NCI-H82 treated with DMSO at 0.1 percent for 48 hours (cell line): ENCODE data around the gene RAD18.

Source experiments
- DNase-seq: peaks from one replicate; lab custom pipeline; 2025; ENCODE audit not compliant: unreplicated experiment; lab: John Stamatoyannopoulos, UW

Gene RAD18

GRCh38 chr3:8838234-8838633 lies 125.0 kb downstream of the RAD18 start:
- DNase-seq = no peak

GRCh38 chr3:8837162-8837561 lies 126.1 kb downstream of the RAD18 start:
- no peak for DNase-seq

- DNase-seq = no peak
These were observed 127.2 kb downstream of the RAD18 start for GRCh38 chr3:8836096-8836495.

- no peak for DNase-seq
These were observed 127.9 kb downstream of the RAD18 start for GRCh38 chr3:8835385-8835784.

GRCh38 chr3:8834974-8835373 lies 128.3 kb downstream of the RAD18 start:
- DNase-seq = no peak

GRCh38 chr3:8827641-8828040 lies 135.6 kb downstream of the RAD18 start:
- no peak for DNase-seq
